ES-I3 (cell line): ENCODE data around the gene BABAM2.
"Not testable (repeated sequence)": the region's sequence is repeated elsewhere in the genome, so short reads cannot be mapped to it uniquely, and the experiment has no call there.

Experiments
- H3K36me3 ChIP-seq: 2 replicates; pipeline ENCODE4 v1.6.1; 2013; ENCODE audit warnings: mild to moderate bottlenecking, low read length, control low read depth, moderate library complexity; ENCODE audit not compliant: insufficient read depth
- H3K4me1 ChIP-seq: 2 replicates; pipeline ENCODE4 v1.6.1; 2013; ENCODE audit warnings: mild to moderate bottlenecking, control low read depth, low read length; ENCODE audit not compliant: insufficient read depth
- H3K9ac ChIP-seq: 2 replicates; pipeline ENCODE4 v1.6.1; 2013; ENCODE audit warnings: low read depth, mild to moderate bottlenecking, low read length, moderate library complexity
- H3K9me3 ChIP-seq: 2 replicates; pipeline ENCODE4 v1.6.1; 2013; ENCODE audit warnings: mild to moderate bottlenecking, low read length, moderate library complexity; ENCODE audit not compliant: control insufficient read depth, insufficient read depth

BABAM2 gene

DNA sequence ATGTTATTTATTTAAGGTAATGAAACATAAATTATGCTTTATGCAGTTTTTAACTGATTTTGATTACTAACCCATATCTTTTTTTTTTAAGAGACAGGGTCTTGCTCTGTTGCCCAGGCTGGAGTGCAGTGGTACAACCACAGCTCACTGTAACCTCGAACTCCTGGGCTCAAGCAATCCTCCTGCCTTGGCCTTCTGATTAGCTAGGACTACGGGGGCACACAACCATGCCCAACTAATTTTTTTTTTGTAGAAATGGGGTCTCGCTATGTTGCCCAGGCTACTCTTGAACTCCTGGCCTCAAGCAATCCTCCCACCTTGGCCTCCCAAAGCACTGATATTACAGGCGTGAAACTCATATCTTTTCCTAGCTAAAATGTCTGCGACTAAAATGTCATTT lies 26.6 kb upstream of the BABAM2 start:
- not testable (repeated sequence) for H3K9ac ChIP-seq, H3K4me1 ChIP-seq, H3K9me3 ChIP-seq, H3K36me3 ChIP-seq

DNA sequence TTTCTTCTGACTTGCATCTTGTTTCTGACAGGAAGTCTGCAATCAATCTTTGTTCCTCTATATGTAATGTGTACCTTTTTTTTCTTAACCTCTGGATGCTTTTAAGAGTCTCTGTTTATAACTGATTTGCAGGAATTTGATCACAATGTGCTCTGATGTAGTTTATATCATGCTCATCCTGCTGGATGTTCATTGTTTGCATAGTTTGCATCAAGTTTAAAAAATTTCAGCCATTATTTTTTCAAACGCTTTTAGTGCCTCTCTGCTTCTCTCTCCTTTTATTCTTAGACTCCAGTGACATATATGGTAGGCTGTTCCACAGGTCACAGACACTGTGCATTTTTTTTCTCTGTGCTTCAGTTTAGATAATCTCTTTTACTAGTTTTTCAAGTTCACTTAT lies 24.3 kb upstream of the BABAM2 start:
- Histone ChIP-seq H3K36me3 (no peaks in the 10 kb centered on the region), H3K9ac (no peak overlapping the region), H3K9me3 (no peaks in the 10 kb centered on the region), H3K4me1 (no peaks in the 10 kb centered on the region)

DNA sequence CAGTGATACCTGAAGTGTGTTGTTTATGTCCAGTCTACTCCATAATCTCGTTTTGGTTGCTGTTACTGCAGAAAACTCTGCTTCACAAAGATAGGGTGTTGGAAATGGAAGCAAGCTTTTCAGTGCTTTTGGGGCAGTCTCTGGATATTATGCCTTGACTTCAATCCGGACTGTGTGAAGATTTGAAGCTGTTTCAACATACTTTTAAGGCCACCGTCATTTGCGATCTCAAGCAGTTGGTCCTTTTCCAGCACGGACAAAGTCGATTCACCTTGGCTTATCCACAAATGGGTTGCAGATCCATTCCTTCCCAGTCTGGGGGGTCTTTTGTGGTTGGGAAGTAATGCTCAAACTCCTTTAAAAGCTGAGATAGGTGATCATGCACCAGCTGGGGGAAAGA lies 20.8 kb upstream of the BABAM2 start:
- H3K9ac ChIP-seq = no peak overlapping the region
- no peaks in the 10 kb centered on the region for H3K4me1 ChIP-seq

GRCh38 chr2:27870724-27871123 lies 19.8 kb upstream of the BABAM2 start:
- Histone ChIP-seq H3K9me3 (no peaks in the 10 kb centered on the region), H3K4me1 (no peaks in the 10 kb centered on the region), H3K9ac (no peak overlapping the region), H3K36me3 (no peaks in the 10 kb centered on the region)

More for the DNA sequence above, 20.8 kb upstream of the BABAM2 start:
- Histone ChIP-seq H3K36me3 (no peaks in the 10 kb centered on the region), H3K9me3 (no peaks in the 10 kb centered on the region)

- Histone ChIP-seq H3K9me3 (no peaks in the 10 kb centered on the region), H3K36me3 (no peaks in the 10 kb centered on the region), H3K9ac (no peak overlapping the region), H3K4me1 (no peaks in the 10 kb centered on the region)
These were observed 18.7 kb upstream of the BABAM2 start for GRCh38 chr2:27871802-27872201.

DNA sequence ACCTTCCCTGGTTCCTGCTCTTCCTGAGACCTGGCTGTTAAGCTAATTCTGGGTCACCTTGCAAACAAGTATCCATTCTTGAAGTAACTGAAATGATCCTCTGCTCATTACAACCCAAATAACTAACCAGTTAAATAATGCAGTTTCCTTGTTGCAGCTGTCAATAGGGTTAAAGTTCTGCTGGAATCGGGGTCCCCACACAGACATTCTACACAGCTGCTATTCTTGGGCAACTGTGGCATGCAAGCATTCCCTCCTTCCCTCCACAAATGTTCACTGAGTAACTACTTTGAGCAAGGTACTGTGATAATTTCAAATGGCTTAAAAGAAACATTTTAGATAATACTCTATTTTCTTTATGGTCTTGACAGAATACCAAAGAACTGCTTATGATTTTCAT lies 17.4 kb upstream of the BABAM2 start:
- no peaks in the 10 kb centered on the region for H3K4me1 ChIP-seq
- H3K9me3 ChIP-seq = no peaks in the 10 kb centered on the region
- no peak overlapping the region for H3K9ac ChIP-seq
- no peaks in the 10 kb centered on the region for H3K36me3 ChIP-seq

DNA sequence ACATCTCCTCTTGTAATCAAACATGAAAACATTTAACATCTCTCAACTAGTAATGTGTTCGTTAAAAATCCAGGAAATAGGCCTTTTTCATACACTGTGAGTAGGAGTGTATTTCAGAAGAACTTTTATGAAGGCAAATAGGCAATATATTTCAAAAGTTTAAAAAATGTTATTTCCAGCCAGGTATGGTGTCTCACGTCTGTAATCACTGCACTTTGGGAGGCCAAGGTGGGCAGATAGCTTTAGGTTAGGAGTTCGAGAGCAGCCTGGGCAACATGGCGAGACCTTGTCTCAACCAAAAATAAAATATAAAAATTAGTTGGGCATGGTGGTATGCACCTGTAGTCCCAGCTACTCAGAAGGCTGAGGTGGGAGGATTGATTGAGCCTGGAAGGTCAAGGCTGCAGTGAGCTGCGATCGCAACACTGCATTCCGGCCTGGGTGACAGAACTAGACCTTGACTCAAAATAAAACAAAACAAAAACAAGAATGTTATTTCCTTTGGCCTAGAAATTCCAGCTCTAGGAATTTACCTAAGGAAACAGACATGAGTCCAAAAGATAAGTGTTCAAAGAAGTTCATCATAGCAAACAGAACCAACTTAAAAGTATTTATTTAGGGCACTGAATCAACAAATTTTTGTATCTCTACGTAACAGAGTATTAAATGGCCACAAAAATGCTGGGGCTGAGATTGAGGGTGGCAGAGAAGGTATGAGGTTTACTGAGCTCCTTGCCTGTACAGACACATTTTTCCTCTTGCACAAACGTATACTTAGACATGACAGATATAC lies 15.2 kb upstream of the BABAM2 start:
- Histone ChIP-seq H3K36me3 (no peaks in the 10 kb centered on the region), H3K9me3 (no peaks in the 10 kb centered on the region), H3K9ac (no peak overlapping the region), H3K4me1 (no peaks in the 10 kb centered on the region)

DNA sequence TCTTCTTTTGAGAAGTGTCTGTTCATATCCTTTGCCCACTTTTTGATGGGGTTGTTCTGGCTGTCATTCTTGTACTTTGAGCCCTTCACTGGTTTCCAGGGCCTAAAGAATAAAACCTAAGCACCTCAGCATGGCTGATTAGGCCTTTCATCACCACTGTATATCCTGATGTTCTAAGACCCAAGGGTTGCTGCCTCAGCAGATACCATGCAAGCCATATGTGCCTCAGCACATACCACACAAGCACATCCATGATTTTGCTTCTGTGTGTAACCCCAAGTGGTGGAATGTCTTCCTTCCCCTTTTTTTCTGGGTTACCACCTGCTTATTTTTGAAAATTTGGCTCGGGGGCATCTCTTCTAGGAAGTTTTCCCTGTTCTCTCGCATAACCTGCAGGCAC lies 11.7 kb upstream of the BABAM2 start:
- Histone ChIP-seq H3K4me1 (no peaks in the 10 kb centered on the region), H3K36me3 (no peaks in the 10 kb centered on the region), H3K9me3 (no peaks in the 10 kb centered on the region), H3K9ac (no peak overlapping the region)

DNA sequence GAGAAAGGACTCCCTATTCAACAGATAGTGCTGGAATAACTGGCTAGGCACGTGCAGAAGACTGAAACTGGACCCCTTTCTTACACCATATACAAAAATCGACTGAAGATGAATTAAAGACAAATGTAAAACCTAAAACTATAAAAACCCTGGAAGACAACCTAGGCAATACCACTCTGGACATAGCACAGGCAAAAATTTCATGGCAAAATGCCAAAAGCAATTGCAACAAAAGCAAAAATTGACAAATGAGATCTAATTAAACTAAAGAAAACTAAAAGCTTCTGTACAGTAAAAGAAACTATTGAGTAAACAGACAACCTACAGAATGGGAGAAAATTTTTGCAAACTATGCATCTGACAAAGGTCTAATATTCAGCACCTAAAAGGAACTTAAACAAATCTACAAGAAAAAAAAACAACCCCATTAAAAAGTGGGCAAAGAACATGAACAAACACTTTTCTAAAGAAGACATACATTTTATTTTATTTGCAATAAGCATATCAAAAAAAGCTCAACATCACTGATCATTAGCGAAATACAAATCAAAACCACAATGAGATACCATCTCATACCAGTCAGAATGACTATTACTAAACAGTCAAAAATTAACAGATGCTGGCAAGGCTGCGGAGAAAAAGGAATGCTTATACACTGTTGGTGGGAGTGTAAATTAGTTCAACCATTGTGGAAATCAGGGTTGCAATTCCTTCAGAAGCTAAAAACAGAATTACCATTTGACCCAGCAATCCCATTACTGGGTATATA lies 8.5 kb upstream of the BABAM2 start:
- H3K9ac ChIP-seq, H3K9me3 ChIP-seq, H3K36me3 ChIP-seq, H3K4me1 ChIP-seq: not testable (repeated sequence)

DNA sequence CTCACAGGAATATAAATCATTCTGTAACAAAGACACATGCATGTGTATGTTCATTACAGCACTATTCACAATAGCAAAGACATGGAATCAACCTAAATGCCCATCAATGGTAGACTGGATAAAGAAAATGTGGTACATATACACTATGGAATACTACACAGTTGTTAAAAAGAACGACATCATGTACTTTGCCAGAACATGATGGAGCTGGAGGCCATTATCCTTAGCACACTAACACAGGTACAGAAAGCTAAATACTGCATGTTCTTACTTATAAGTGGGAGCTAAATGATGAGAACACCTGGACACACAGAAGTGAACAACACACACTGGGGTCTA lies 8.0 kb upstream of the BABAM2 start:
- H3K9ac ChIP-seq, H3K4me1 ChIP-seq, H3K9me3 ChIP-seq, H3K36me3 ChIP-seq: not testable (repeated sequence)

GRCh38 chr2:27884601-27885000 lies 5.9 kb upstream of the BABAM2 start:
- Histone ChIP-seq H3K4me1 (no peaks in the 10 kb centered on the region), H3K9me3 (no peaks in the 10 kb centered on the region), H3K9ac (no peak overlapping the region), H3K36me3 (no peaks in the 10 kb centered on the region)

GRCh38 chr2:27885234-27885633 lies 5.3 kb upstream of the BABAM2 start:
- Histone ChIP-seq H3K4me1 (no peaks in the 10 kb centered on the region), H3K36me3 (no peaks in the 10 kb centered on the region), H3K9me3 (no peaks in the 10 kb centered on the region), H3K9ac (no peak overlapping the region)

- Histone ChIP-seq H3K36me3 (no peaks in the 10 kb centered on the region), H3K4me1 (no peaks in the 10 kb centered on the region), H3K9me3 (no peaks in the 10 kb centered on the region), H3K9ac (no peak overlapping the region)
These were observed 4.9 kb upstream of the BABAM2 start for GRCh38 chr2:27885661-27886060.

DNA sequence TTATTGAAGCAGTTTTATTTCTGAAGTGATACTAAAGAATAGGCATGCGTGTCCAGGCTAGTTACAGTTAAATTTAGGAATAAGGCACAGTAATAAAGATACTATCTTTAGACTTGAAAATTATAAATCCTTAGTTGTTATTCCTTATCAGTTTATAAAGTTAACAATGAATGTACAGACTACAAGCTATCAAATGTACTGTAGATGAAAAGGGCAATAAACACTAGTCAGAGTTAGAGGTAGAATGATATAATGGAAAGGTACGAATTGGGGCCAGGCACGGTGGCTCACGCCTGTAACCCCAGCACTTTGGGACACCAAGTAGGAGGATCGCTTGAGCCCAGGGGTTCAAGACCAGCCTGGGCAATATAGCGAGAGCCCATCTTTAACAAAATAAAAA lies 4.2 kb upstream of the BABAM2 start:
- Histone ChIP-seq H3K9ac (no peak overlapping the region), H3K4me1 (no peaks in the 10 kb centered on the region), H3K36me3 (no peaks in the 10 kb centered on the region), H3K9me3 (no peaks in the 10 kb centered on the region)

DNA sequence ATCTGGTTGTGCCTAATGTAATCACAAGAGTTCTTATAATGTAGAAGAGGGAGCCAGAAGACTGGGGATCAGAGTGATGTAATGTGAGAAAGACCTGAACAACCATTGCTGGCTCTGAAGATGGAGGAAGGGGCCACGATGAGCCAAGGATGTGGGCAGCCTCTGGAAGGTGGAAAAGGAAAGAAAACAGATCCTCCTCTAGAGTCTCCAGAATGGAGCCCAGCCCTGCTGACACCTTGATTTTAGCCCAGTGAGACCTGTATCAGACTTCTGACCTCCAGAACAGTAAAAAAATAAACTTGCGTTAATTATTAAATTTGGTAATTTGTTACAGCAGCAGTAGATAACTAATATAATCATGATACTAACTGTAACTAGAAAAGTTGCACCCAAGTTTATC lies 3.4 kb upstream of the BABAM2 start:
- no peaks in the 10 kb centered on the region for H3K4me1 ChIP-seq

More for the DNA sequence above, 3.4 kb upstream of the BABAM2 start:
- no peak overlapping the region for H3K9ac ChIP-seq
- no peaks in the 10 kb centered on the region for H3K36me3 ChIP-seq
- H3K9me3 ChIP-seq = no peaks in the 10 kb centered on the region
